Naive B cell (primary cell): ENCODE results near the gene EEFSEC. TPM values are rescaled to one million over a fixed set of nuclear protein-coding genes. Genes with fewer than 3 reads are reported as not detected.
A peak's percentile ranks its signal among the peaks of the same experiment; 100 is the strongest.

Source experiments
- ATAC-seq, 2 donors: fragments of 150-1000 bp; cut with Tn5 transposase; 2 replicates each; pipeline ENCODE4 v1.10.0; 2021; ENCODE audit warnings: low read depth in 2 of 2, mild to moderate bottlenecking in 2 of 2, moderate library complexity in 2 of 2
- DNase-seq: peaks from one replicate; pipeline ENCODE4 v3.0.0; 2022
- H3K27ac Mint-ChIP-seq, 6 donors: one replicate each; pipeline ENCODE4 v1.8.0; 2020 to 2022; ENCODE audit warnings: mild to moderate bottlenecking in 6 of 6, mixed read lengths in 6 of 6, moderate library complexity in 5 of 6, inconsistent platforms in 2 of 6
- H3K27me3 Mint-ChIP-seq, 3 donors: one replicate each; pipeline ENCODE4 v1.8.0; 2021 to 2022; ENCODE audit warnings: mixed read lengths in 3 of 3, mild to moderate bottlenecking in 1 of 3
- H3K36me3 Mint-ChIP-seq, 2 donors: one replicate each; pipeline ENCODE4 v1.8.0; 2020 to 2022; ENCODE audit warnings: mixed read lengths in 2 of 2, inconsistent platforms in 1 of 2, mild to moderate bottlenecking in 1 of 2
- H3K4me1 Mint-ChIP-seq, 3 donors: one replicate each; pipeline ENCODE4 v1.8.0; 2020 to 2022; ENCODE audit warnings: mixed read lengths in 3 of 3, inconsistent platforms in 1 of 3, mild to moderate bottlenecking in 1 of 3, moderate library complexity in 1 of 3
- H3K4me3 Mint-ChIP-seq, 8 donors: one replicate each; pipeline ENCODE4 v1.8.0; 2020 to 2022; ENCODE audit warnings: mild to moderate bottlenecking in 8 of 8, mixed read lengths in 8 of 8, moderate library complexity in 8 of 8, inconsistent platforms in 2 of 8
- H3K9me3 Mint-ChIP-seq, 7 donors: one replicate each; pipeline ENCODE4 v1.8.0; 2020 to 2022; ENCODE audit warnings: mixed read lengths in 7 of 7, mild to moderate bottlenecking in 5 of 7, inconsistent platforms in 2 of 7, moderate library complexity in 1 of 7
- polyA plus RNA-seq, 6 donors: library from polyadenylated mRNA; unstranded; fragments of 300-500 nt; fragmentation: Illumina TruSeq; gene quantifications; one replicate each; pipeline ENCODE4 v1.2.3, GENCODE V29; 2021; ENCODE audit warnings: low read depth in 6 of 6

EEFSEC gene
- polyA plus RNA-seq, 6 donors from 2014 or later: 8.5 to 24.0 (median 20.1) TPM

- ATAC-seq (no peak), DNase-seq (no peak)
- H3K4me3 Mint-ChIP-seq: no peak overlapping the region
- no peaks in the 10 kb centered on the region for H3K9me3 Mint-ChIP-seq
- peaks cover 21 to 22% of the 10 kb centered on the region in 2 donors for H3K36me3 Mint-ChIP-seq
- H3K27me3 Mint-ChIP-seq: no peaks in the 10 kb centered on the region
- H3K27ac Mint-ChIP-seq: no peak overlapping the region
- peaks cover 0 to 12% (median 8%) of the 10 kb centered on the region in 3 donors for H3K4me1 Mint-ChIP-seq
Observed at GRCh38 chr3:128290484-128290883, 137.2 kb downstream of the EEFSEC start.

GRCh38 chr3:128293930-128294329 lies 140.6 kb downstream of the EEFSEC start:
- Mint-ChIP-seq H3K27ac (peak overlapping the region in 2 of 6 donors; percentile 27 to 72), H3K36me3 (peaks cover 27 to 29% of the 10 kb centered on the region in 2 donors), H3K9me3 (peaks cover 0 to 6% (median 4%) of the 10 kb centered on the region in 7 donors), H3K4me1 (peaks cover 0 to 5% (median 4%) of the 10 kb centered on the region in 3 donors), H3K27me3 (no peaks in the 10 kb centered on the region), H3K4me3 (no peak overlapping the region)
- no peak for DNase-seq
- no peak for ATAC-seq

- Mint-ChIP-seq H3K27ac (no peak overlapping the region), H3K36me3 (peaks cover 22% of the 10 kb centered on the region in 2 donors), H3K4me3 (no peak overlapping the region), H3K4me1 (peaks cover 0 to 5% (median 4%) of the 10 kb centered on the region in 3 donors), H3K9me3 (peaks cover 0 to 7% (median 4%) of the 10 kb centered on the region in 7 donors), H3K27me3 (no peaks in the 10 kb centered on the region)
- ATAC-seq (no peak), DNase-seq (no peak)
Observed at GRCh38 chr3:128294999-128295468, 141.8 kb downstream of the EEFSEC start.

GRCh38 chr3:128296469-128297251 lies 143.4 kb downstream of the EEFSEC start:
- peaks cover 0 to 7% (median 4%) of the 10 kb centered on the region in 7 donors for H3K9me3 Mint-ChIP-seq
- ATAC-seq: no peak
- no peak for DNase-seq
- no peaks in the 10 kb centered on the region for H3K27me3 Mint-ChIP-seq
- no peak overlapping the region for H3K27ac Mint-ChIP-seq
- peaks cover 16 to 20% of the 10 kb centered on the region in 2 donors for H3K36me3 Mint-ChIP-seq
- peaks cover 0 to 5% (median 4%) of the 10 kb centered on the region in 3 donors for H3K4me1 Mint-ChIP-seq
- H3K4me3 Mint-ChIP-seq: peak overlapping the region in 2 of 8 donors; percentile 42 to 57

- Mint-ChIP-seq H3K4me3 (no peak overlapping the region), H3K27me3 (no peaks in the 10 kb centered on the region), H3K9me3 (peaks cover 0 to 7% (median 4%) of the 10 kb centered on the region in 7 donors), H3K4me1 (peaks cover 0 to 5% (median 4%) of the 10 kb centered on the region in 3 donors), H3K27ac (no peak overlapping the region), H3K36me3 (peaks cover 16 to 23% of the 10 kb centered on the region in 2 donors)
- DNase-seq (no peak), ATAC-seq (no peak)
Observed at GRCh38 chr3:128297401-128298138, 144.3 kb downstream of the EEFSEC start.

- Mint-ChIP-seq H3K36me3 (peaks cover 15 to 19% of the 10 kb centered on the region in 2 donors), H3K4me3 (no peak overlapping the region), H3K27me3 (no peaks in the 10 kb centered on the region), H3K4me1 (no peaks in the 10 kb centered on the region), H3K9me3 (peaks cover 0 to 7% (median 4%) of the 10 kb centered on the region in 7 donors), H3K27ac (no peak overlapping the region)
- DNase-seq (no peak), ATAC-seq (no peak)
Observed at GRCh38 chr3:128301186-128302023, 148.1 kb downstream of the EEFSEC start.

GRCh38 chr3:128306481-128306880 lies 153.2 kb downstream of the EEFSEC start:
- Mint-ChIP-seq H3K27ac (no peak overlapping the region), H3K4me3 (no peak overlapping the region), H3K9me3 (no peaks in the 10 kb centered on the region), H3K36me3 (peaks cover 0 to 14% of the 10 kb centered on the region in 2 donors), H3K27me3 (no peaks in the 10 kb centered on the region), H3K4me1 (peaks cover 0 to 5% (median 0%) of the 10 kb centered on the region in 3 donors)
- no peak for ATAC-seq
- no peak for DNase-seq

GRCh38 chr3:128307029-128307633 lies 153.8 kb downstream of the EEFSEC start:
- no peak overlapping the region for H3K27ac Mint-ChIP-seq
- no peak overlapping the region for H3K4me3 Mint-ChIP-seq
- H3K27me3 Mint-ChIP-seq: no peaks in the 10 kb centered on the region
- peaks cover 0 to 5% (median 0%) of the 10 kb centered on the region in 3 donors for H3K4me1 Mint-ChIP-seq
- no peak for DNase-seq
- no peak for ATAC-seq
- peaks cover 5 to 9% of the 10 kb centered on the region in 2 donors for H3K36me3 Mint-ChIP-seq
- no peaks in the 10 kb centered on the region for H3K9me3 Mint-ChIP-seq

GRCh38 chr3:128307781-128308469 lies 154.6 kb downstream of the EEFSEC start:
- DNase-seq (no peak), ATAC-seq (no peak)
- Mint-ChIP-seq H3K4me1 (peaks cover 0 to 5% (median 0%) of the 10 kb centered on the region in 3 donors), H3K27me3 (no peaks in the 10 kb centered on the region), H3K27ac (no peak overlapping the region), H3K36me3 (peaks cover 5 to 9% of the 10 kb centered on the region in 2 donors), H3K4me3 (no peak overlapping the region), H3K9me3 (no peaks in the 10 kb centered on the region)

- peaks cover 0 to 5% (median 0%) of the 10 kb centered on the region in 3 donors for H3K4me1 Mint-ChIP-seq
- H3K4me3 Mint-ChIP-seq: no peak overlapping the region
- peaks cover 9% of the 10 kb centered on the region in 2 donors for H3K36me3 Mint-ChIP-seq
- DNase-seq (no peak), ATAC-seq (no peak)
- no peaks in the 10 kb centered on the region for H3K9me3 Mint-ChIP-seq
- peak overlapping the region in 1 of 6 donors; percentile 87 for H3K27ac Mint-ChIP-seq
- H3K27me3 Mint-ChIP-seq: no peaks in the 10 kb centered on the region
Observed at GRCh38 chr3:128309026-128309425, 155.7 kb downstream of the EEFSEC start.

- DNase-seq (no peak), ATAC-seq (no peak)
- no peaks in the 10 kb centered on the region for H3K9me3 Mint-ChIP-seq
- peaks cover 9 to 10% of the 10 kb centered on the region in 2 donors for H3K36me3 Mint-ChIP-seq
- no peak overlapping the region for H3K27ac Mint-ChIP-seq
- H3K4me3 Mint-ChIP-seq: no peak overlapping the region
- H3K27me3 Mint-ChIP-seq: no peaks in the 10 kb centered on the region
- peaks cover 0 to 5% (median 0%) of the 10 kb centered on the region in 3 donors for H3K4me1 Mint-ChIP-seq
Observed at GRCh38 chr3:128310286-128311058, 157.2 kb downstream of the EEFSEC start.

- no peak for DNase-seq
Observed at GRCh38 chr3:128311441-128311844, 158.2 kb downstream of the EEFSEC start.

More at GRCh38 chr3:128311441-128311844, 158.2 kb downstream of the EEFSEC start:
- Mint-ChIP-seq H3K4me3 (no peak overlapping the region), H3K9me3 (no peaks in the 10 kb centered on the region), H3K4me1 (peaks cover 0 to 5% (median 0%) of the 10 kb centered on the region in 3 donors), H3K27me3 (no peaks in the 10 kb centered on the region), H3K36me3 (peaks cover 9 to 10% of the 10 kb centered on the region in 2 donors), H3K27ac (no peak overlapping the region)
- no peak for ATAC-seq
